GM21515 (cell line): ENCODE results near the gene PTPRJ.

Experiments used
- ATAC-seq: cut with Tn5 transposase; IDR thresholded peaks from one replicate; pipeline ENCODE4 v1.9.1; 2021; ENCODE audit not compliant: unreplicated experiment

Gene PTPRJ

GRCh38 chr11:48058788-48059187, 78.4 kb downstream of the PTPRJ start:
- ATAC-seq = no peak

GRCh38 chr11:48062649-48063048, 82.3 kb downstream of the PTPRJ start:
- no peak for ATAC-seq

- ATAC-seq = no peak
Measured at GRCh38 chr11:48063424-48063978, 83.1 kb downstream of the PTPRJ start.

GRCh38 chr11:48064306-48064705, 83.9 kb downstream of the PTPRJ start:
- ATAC-seq = no peak

GRCh38 chr11:48066881-48067800, 86.8 kb downstream of the PTPRJ start:
- ATAC-seq = no peak

GRCh38 chr11:48073031-48073861, 92.9 kb downstream of the PTPRJ start:
- ATAC-seq = no peak

GRCh38 chr11:48074425-48075181, 94.2 kb downstream of the PTPRJ start:
- no peak for ATAC-seq

- ATAC-seq = no peak
Measured at GRCh38 chr11:48075637-48076036, 95.3 kb downstream of the PTPRJ start.

- no peak for ATAC-seq
Measured at GRCh38 chr11:48077251-48077650, 96.9 kb downstream of the PTPRJ start.

GRCh38 chr11:48078689-48079088, 98.3 kb downstream of the PTPRJ start:
- no peak for ATAC-seq

- no peak for ATAC-seq
Measured at GRCh38 chr11:48079596-48079995, 99.2 kb downstream of the PTPRJ start.

- ATAC-seq = no peak
Measured at GRCh38 chr11:48080301-48080861, 100.0 kb downstream of the PTPRJ start.

GRCh38 chr11:48081151-48082010, 101.0 kb downstream of the PTPRJ start:
- ATAC-seq = no peak

- ATAC-seq = no peak
Measured at GRCh38 chr11:48082771-48083170, 102.4 kb downstream of the PTPRJ start.

GRCh38 chr11:48083421-48083820, 103.1 kb downstream of the PTPRJ start:
- no peak for ATAC-seq

GRCh38 chr11:48085688-48086087, 105.3 kb downstream of the PTPRJ start:
- ATAC-seq = no peak

- no peak for ATAC-seq
Measured at GRCh38 chr11:48087422-48087821, 107.1 kb downstream of the PTPRJ start.

GRCh38 chr11:48087974-48088681, 107.8 kb downstream of the PTPRJ start:
- no peak for ATAC-seq

GRCh38 chr11:48088682-48089050, 108.3 kb downstream of the PTPRJ start:
- no peak for ATAC-seq
